Naive thymus-derived CD4-positive, alpha-beta T cell (primary cell): ENCODE measurements around the gene FRMD4A. TPM values are rescaled to one million over a fixed set of nuclear protein-coding genes. Genes with fewer than 3 reads are reported as not detected.
"Not testable (repeated sequence)": the region's sequence is repeated elsewhere in the genome, so short reads cannot be mapped to it uniquely, and the experiment has no call there.

ENCODE experiments used
- ATAC-seq: fragments of 150-1000 bp; cut with Tn5 transposase; 2 replicates; pipeline ENCODE4 v1.10.0; 2021; ENCODE audit warnings: mild to moderate bottlenecking, moderate library complexity
- CTCF ChIA-PET: fragments of 350-600 bp; sonication (Branson Sonifier 250); formaldehyde crosslinking; loops from one replicate; lab custom pipeline; 2021; ENCODE audit warnings: antibody characterized with exemption; lab: Charles Lee
- POLR2A ChIA-PET: fragments of 350-600 bp; sonication (Branson Sonifier 250); formaldehyde crosslinking; loops from one replicate; lab custom pipeline; 2021; ENCODE audit warnings: antibody characterized with exemption, inconsistent platforms; lab: Charles Lee
- DNase-seq, 9 donors: peaks; one replicate each; pipeline versions ENCODE4 v3.0.0 to v3.0.0-alpha.2; 2020 to 2022; ENCODE audit warnings: mixed read lengths in 1 of 9
- H3K27ac ChIP-seq: one replicate; pipeline ENCODE4 v1.7.0; 2013; ENCODE audit warnings: mild to moderate bottlenecking, low read depth, low read length, moderate library complexity
- H3K27me3 ChIP-seq, 2 donors: one replicate each; pipeline ENCODE4 v1.7.0; 2013; ENCODE audit warnings: low read length in 2 of 2, mild to moderate bottlenecking in 2 of 2, moderate library complexity in 2 of 2; ENCODE audit not compliant: control insufficient read depth in 2 of 2, insufficient read depth in 2 of 2
- H3K36me3 ChIP-seq, 3 experiments: 1 replicate in 2 of 3; 2 replicates in 1 of 3; pipeline ENCODE4 v1.7.0; 2013; ENCODE audit warnings: low read length in 3 of 3, mild to moderate bottlenecking in 3 of 3, moderate library complexity in 1 of 3; ENCODE audit not compliant: insufficient read depth in 3 of 3, control insufficient read depth in 2 of 3
- H3K4me1 ChIP-seq, 2 donors: one replicate each; pipeline ENCODE4 v1.7.0; 2013; ENCODE audit warnings: low read length in 2 of 2, mild to moderate bottlenecking in 2 of 2, moderate library complexity in 1 of 2; ENCODE audit not compliant: control insufficient read depth in 2 of 2, insufficient read depth in 2 of 2
- H3K4me3 ChIP-seq: 2 replicates; pipeline ENCODE4 v1.7.0; 2013; ENCODE audit warnings: mild to moderate bottlenecking, low read length
- H3K9me3 ChIP-seq, 3 experiments: 1 replicate in 2 of 3; 2 replicates in 1 of 3; pipeline ENCODE4 v1.7.0; 2013; ENCODE audit warnings: low read length in 3 of 3; ENCODE audit not compliant: control insufficient read depth in 2 of 3
- H3K27ac Mint-ChIP-seq, 9 donors: one replicate each; pipeline ENCODE4 v1.8.0; 2020 to 2022; ENCODE audit warnings: mixed read lengths in 9 of 9, mild to moderate bottlenecking in 8 of 9, moderate library complexity in 5 of 9, inconsistent platforms in 2 of 9
- H3K27me3 Mint-ChIP-seq, 5 donors: one replicate each; pipeline ENCODE4 v1.8.0; 2021 to 2022; ENCODE audit warnings: mixed read lengths in 5 of 5, mild to moderate bottlenecking in 1 of 5
- H3K36me3 Mint-ChIP-seq, 5 donors: one replicate each; pipeline ENCODE4 v1.8.0; 2020 to 2022; ENCODE audit warnings: mixed read lengths in 5 of 5, mild to moderate bottlenecking in 3 of 5, inconsistent platforms in 1 of 5
- H3K4me1 Mint-ChIP-seq, 7 donors: one replicate each; pipeline ENCODE4 v1.8.0; 2020 to 2022; ENCODE audit warnings: mixed read lengths in 7 of 7, mild to moderate bottlenecking in 3 of 7, inconsistent platforms in 1 of 7
- H3K4me3 Mint-ChIP-seq, 10 donors: one replicate each; pipeline ENCODE4 v1.8.0; 2020 to 2022; ENCODE audit warnings: mild to moderate bottlenecking in 10 of 10, mixed read lengths in 10 of 10, moderate library complexity in 6 of 10, inconsistent platforms in 2 of 10
- H3K9me3 Mint-ChIP-seq, 11 donors: one replicate each; pipeline ENCODE4 v1.8.0; 2020 to 2022; ENCODE audit warnings: mixed read lengths in 11 of 11, mild to moderate bottlenecking in 4 of 11, inconsistent platforms in 1 of 11, moderate library complexity in 1 of 11
- intact Hi-C, 2 donors: fragments of 100-400 bp; cut with micrococcal nuclease; formaldehyde crosslinking; loops; one replicate each; pipeline ENCODE4 v1.15.1; 2023
- polyA plus RNA-seq, 2 donors: library from polyadenylated mRNA; unstranded; fragments of 300-500 nt; fragmentation: Illumina TruSeq; gene quantifications; one replicate each; pipeline ENCODE4 v1.2.3, GENCODE V29; 2021
- total RNA-seq, 6 experiments: library from RNA in 5 of 6; stranded (reverse) in 5 of 6; gene quantifications; 1 replicate in 5 of 6; 2 replicates in 1 of 6; pipeline ENCODE4 v1.2.3 and lab custom pipeline; 2021 to 2026

Gene FRMD4A
- total and polyA plus RNA-seq, 7 experiments from 2014 or later, result 0.10 to 3.1 (median 0.62) TPM

DNA sequence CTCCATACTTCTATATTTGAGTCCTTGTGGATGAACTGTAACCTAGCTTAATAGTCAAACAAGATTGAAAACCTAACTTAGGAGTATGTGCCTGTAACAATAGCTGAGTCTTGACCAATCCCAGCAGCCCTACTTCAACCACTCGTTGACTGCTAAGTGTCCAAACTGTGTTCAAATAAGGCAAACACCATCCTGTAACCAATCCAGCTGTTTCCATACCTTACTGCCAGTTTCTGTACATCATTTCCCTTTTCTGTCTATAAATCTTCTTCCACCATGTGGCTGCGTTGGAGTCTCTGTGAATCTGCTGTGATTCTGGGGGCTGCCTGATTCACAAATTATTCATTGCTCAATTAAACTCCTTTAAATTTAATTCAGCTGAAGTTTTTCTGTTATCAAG, 195.5 kb downstream of the FRMD4A start:
- ATAC-seq, H3K36me3 Mint-ChIP-seq, H3K4me1 ChIP-seq, H3K27ac ChIP-seq, H3K36me3 ChIP-seq, DNase-seq, H3K27me3 ChIP-seq, H3K4me3 Mint-ChIP-seq, H3K27ac Mint-ChIP-seq, H3K9me3 ChIP-seq, CTCF ChIA-PET, POLR2A ChIA-PET, H3K4me3 ChIP-seq, intact Hi-C loops, H3K4me1 Mint-ChIP-seq, H3K9me3 Mint-ChIP-seq: not testable (repeated sequence)
- H3K27me3 Mint-ChIP-seq, result peaks cover 0 to 12% (median 9%) of the 10 kb centered on the region in 5 donors

DNA sequence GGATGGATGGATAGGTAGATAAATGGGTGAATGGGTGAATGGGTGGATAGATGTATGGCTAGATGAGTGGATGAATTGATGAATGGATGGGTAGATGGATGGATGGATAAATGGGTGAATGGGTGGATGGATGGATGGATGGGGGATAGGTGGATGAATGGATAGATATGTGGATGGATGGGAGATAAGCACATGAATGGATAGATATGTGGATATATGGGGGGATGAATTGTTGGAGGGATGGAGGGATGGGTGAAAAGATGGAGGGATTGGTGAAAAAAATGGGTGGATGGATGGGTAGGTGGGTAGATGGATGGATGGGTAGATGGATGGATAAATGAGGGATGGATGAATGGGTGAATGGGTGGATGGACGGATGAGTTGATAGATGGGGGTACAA, 196.4 kb downstream of the FRMD4A start:
- intact Hi-C loops, result no loop called here
- H3K4me3 ChIP-seq, result no peak overlapping the region
- H3K27me3 ChIP-seq, result no peaks in the 10 kb centered on the region
- ATAC-seq (no peak), DNase-seq (no peak)
- H3K9me3 Mint-ChIP-seq, result peaks cover 0 to 6% (median 0%) of the 10 kb centered on the region in 11 donors
- no peaks in the 10 kb centered on the region for H3K9me3 ChIP-seq
- CTCF ChIA-PET, result no interaction called here
- no peak overlapping the region for H3K27ac ChIP-seq
- no peak overlapping the region for H3K27ac Mint-ChIP-seq
- no peaks in the 10 kb centered on the region for H3K36me3 Mint-ChIP-seq
- POLR2A ChIA-PET, result no interaction called here
- H3K4me1 Mint-ChIP-seq, result no peaks in the 10 kb centered on the region
- H3K36me3 ChIP-seq, result no peaks in the 10 kb centered on the region
- peaks cover 0 to 11% (median 8%) of the 10 kb centered on the region in 5 donors for H3K27me3 Mint-ChIP-seq
- no peaks in the 10 kb centered on the region for H3K4me1 ChIP-seq
- H3K4me3 Mint-ChIP-seq, result no peak overlapping the region

DNA sequence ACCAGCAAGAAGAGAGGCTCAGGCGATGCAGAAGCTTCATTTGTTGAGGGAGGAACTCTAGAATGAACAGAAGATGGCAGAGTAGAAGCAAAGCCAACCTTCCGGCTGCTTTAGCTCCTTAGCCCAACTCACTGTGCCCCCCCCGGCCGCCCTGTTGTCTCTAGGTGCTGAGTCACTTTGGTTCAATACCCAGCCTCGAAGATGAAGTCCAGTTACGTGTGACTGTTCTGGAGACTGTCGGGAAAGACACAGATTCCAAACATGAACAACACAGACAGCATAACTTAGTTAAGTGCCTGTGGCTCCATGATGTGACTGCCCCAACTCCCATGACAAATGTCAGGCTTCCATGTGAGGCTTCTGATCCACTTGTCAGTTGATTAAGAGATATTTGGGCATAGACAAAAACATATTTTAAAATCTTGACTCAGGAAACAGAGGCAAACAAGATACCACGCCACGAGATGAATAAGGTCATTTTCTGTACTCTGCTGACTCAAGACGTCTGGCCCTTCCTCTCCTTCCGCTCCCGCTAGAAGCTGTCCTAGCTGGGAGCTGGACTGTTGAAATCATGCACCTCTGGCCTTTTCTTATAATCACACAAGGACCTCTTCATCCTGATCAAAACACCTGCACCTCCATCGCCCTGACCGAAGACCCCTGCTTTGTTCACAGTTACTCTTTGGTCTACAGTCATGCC, 199.3 kb downstream of the FRMD4A start:
- Histone ChIP-seq H3K27me3 (no peaks in the 10 kb centered on the region), H3K4me3 (no peak overlapping the region), H3K36me3 (no peaks in the 10 kb centered on the region), H3K27ac (no peak overlapping the region), H3K9me3 (no peaks in the 10 kb centered on the region), H3K4me1 (no peaks in the 10 kb centered on the region)
- ChIA-PET POLR2A (interaction anchor here (0.8 kb wide), 1 partner anchor 19 kb away, joined by 3 read pairs; no protein-coding TSS in a partner anchor), CTCF (no interaction called here)
- H3K9me3 Mint-ChIP-seq, result peaks cover 0 to 6% (median 0%) of the 10 kb centered on the region in 11 donors
- H3K27me3 Mint-ChIP-seq, result peaks cover 0 to 8% (median 4%) of the 10 kb centered on the region in 5 donors
- no peak overlapping the region for H3K27ac Mint-ChIP-seq
- no peak overlapping the region for H3K4me3 Mint-ChIP-seq
- ATAC-seq (no peak), DNase-seq (no peak)
- no peaks in the 10 kb centered on the region for H3K36me3 Mint-ChIP-seq
- H3K4me1 Mint-ChIP-seq, result peaks cover 0 to 4% (median 0%) of the 10 kb centered on the region in 7 donors
- intact Hi-C loops, result no loop called here

DNA sequence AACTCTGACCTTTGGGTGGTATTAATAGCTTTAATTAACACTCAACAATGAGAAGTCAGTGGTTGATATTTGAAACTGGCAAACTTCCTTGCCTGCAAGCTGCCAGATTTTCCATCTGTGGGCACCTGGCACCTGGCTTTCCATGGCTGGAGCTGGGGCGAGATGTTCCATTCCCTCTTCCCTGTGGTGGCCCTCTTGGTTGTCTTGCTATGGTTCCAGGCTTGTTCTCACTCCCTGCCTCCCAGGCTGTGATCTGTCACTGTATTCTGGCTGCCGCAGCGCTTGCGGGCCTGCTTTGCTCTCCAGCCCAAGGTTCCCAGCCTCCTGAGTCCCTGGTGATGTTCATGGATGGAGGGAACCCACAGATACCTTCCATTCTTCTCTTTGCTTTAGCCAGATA, 201.0 kb downstream of the FRMD4A start:
- Mint-ChIP-seq H3K4me3 (no peak overlapping the region), H3K36me3 (no peaks in the 10 kb centered on the region), H3K9me3 (peaks cover 0 to 6% (median 0%) of the 10 kb centered on the region in 11 donors), H3K4me1 (peaks cover 0 to 4% (median 0%) of the 10 kb centered on the region in 7 donors), H3K27ac (no peak overlapping the region), H3K27me3 (peaks cover 0 to 11% (median 4%) of the 10 kb centered on the region in 5 donors)
- Histone ChIP-seq H3K27me3 (no peaks in the 10 kb centered on the region), H3K4me3 (no peak overlapping the region), H3K9me3 (no peaks in the 10 kb centered on the region), H3K27ac (no peak overlapping the region), H3K36me3 (no peaks in the 10 kb centered on the region), H3K4me1 (no peaks in the 10 kb centered on the region)
- DNase-seq, result no peak
- intact Hi-C loops, result no loop called here
- CTCF ChIA-PET, result no interaction called here
- POLR2A ChIA-PET, result no interaction called here
- ATAC-seq, result no peak

DNA sequence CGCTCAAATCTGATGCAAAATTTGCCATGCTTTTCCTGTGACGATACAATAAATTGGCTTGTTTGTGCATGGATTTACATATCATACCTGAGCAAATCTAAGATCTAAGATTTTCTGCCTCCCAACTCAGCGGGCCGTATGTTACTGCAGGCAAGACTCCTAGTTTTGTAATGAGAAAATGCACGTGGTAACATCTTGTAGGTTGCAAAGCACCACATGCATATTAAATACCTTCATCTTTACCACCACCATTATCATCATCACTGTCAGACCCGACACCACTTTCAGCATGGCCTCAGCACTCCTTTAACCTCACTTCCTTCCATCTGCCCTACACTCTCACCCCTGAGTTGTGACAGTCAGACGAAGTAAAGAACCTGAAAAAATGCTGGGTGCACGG, 202.2 kb downstream of the FRMD4A start:
- H3K9me3 Mint-ChIP-seq, result no peaks in the 10 kb centered on the region
- ChIA-PET POLR2A (interaction anchor here (0.6 kb wide), 1 partner anchor 267 kb away, joined by 3 read pairs; no protein-coding TSS in a partner anchor), CTCF (no interaction called here)
- no peaks in the 10 kb centered on the region for H3K36me3 Mint-ChIP-seq
- Histone ChIP-seq H3K4me1 (no peaks in the 10 kb centered on the region), H3K36me3 (no peaks in the 10 kb centered on the region), H3K9me3 (no peaks in the 10 kb centered on the region), H3K4me3 (no peak overlapping the region), H3K27ac (no peak overlapping the region), H3K27me3 (no peaks in the 10 kb centered on the region)
- H3K27ac Mint-ChIP-seq, result no peak overlapping the region
- intact Hi-C loops, result no loop called here
- peaks cover 0 to 5% (median 0%) of the 10 kb centered on the region in 5 donors for H3K27me3 Mint-ChIP-seq
- H3K4me1 Mint-ChIP-seq, result peaks cover 0 to 4% (median 0%) of the 10 kb centered on the region in 7 donors
- DNase-seq (no peak), ATAC-seq (no peak)
- no peak overlapping the region for H3K4me3 Mint-ChIP-seq

DNA sequence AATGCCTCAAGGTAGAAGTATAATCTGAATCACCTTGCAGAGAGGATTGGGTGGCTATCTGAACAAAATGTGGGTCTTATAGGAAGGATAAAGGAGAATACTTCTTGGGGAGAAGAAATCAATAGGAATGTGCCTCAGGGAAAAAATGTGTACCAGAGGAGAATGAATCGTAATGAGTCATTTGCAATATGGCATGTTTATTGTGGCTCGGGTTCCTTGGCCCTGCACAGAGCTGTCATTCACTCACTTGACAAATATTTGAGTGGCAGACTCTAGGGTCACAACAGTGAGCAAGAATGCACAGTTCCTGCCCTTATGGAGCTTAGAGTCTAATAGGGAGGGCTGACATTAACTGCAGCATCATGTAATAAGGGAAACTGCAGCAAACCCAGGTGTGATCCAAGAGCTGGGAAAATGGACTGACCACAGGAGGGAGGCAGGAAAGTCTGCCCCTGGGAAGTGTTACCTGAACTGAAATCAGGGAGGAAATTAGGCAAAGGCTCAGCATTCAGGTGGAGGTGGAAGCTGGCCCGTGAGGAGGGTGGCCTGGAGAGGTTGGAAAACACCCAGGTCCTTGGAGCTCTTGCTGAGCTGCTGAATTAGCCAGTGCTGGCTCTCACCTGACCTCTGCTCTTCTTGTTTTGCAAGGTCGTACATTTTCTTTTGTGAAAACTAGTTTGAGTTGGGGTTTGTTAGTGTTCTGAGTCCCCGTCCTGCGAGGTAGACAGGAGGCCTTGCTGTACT, 203.9 kb downstream of the FRMD4A start:
- Mint-ChIP-seq H3K36me3 (no peaks in the 10 kb centered on the region), H3K27me3 (peaks cover 0 to 5% (median 0%) of the 10 kb centered on the region in 5 donors), H3K4me3 (no peak overlapping the region), H3K9me3 (peaks cover 0 to 3% (median 0%) of the 10 kb centered on the region in 11 donors), H3K27ac (no peak overlapping the region), H3K4me1 (peaks cover 0 to 4% (median 0%) of the 10 kb centered on the region in 7 donors)
- no peaks in the 10 kb centered on the region for H3K36me3 ChIP-seq
- H3K4me1 ChIP-seq, result no peaks in the 10 kb centered on the region
- intact Hi-C loops, result no loop called here
- ChIA-PET CTCF (no interaction called here), POLR2A (no interaction called here)
- no peak for DNase-seq
- ATAC-seq, result no peak
- no peaks in the 10 kb centered on the region for H3K27me3 ChIP-seq
- no peak overlapping the region for H3K4me3 ChIP-seq
- H3K9me3 ChIP-seq, result no peaks in the 10 kb centered on the region
- no peak overlapping the region for H3K27ac ChIP-seq
